ENCODE data around the gene PRR11. TPM values are rescaled to one million over a fixed set of nuclear protein-coding genes. Genes with fewer than 3 reads are reported as not detected.
A peak's percentile ranks its signal among the peaks of the same experiment; 100 is the strongest.

Gene PRR11
- total RNA-seq, 1 experiment from 2014 or later: 48.5 TPM

DNA sequence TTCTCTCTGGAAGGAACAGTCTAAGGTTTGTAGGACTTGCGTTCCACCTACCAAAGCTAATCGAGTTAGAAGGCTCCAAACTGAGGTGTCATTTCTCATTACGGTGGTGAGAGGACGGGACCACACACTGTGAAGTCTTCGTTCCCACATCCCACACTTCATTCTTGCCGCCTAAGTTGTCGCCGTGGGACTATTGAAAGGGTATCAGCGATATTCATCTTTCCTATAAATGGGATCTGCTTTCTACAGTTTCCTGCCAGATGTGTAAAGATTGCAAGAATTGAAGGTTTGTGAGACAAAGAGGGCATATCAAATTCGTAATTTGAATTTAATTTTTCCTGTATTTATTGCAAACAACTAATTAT lies 48.3 kb upstream of the PRR11 start:
- H3K4me3 Mint-ChIP-seq (ENCODE audit: unreplicated experiment): peak overlapping the region; percentile 82
- BruUV-seq (replicated peaks): TSS peak; percentile 80
- intact Hi-C loops (cut with micrococcal nuclease): loop anchor here (2.0 kb wide), 1 partner anchor 48 kb away; the partner anchor contains the start of genes PRR11 and SKA2

DNA sequence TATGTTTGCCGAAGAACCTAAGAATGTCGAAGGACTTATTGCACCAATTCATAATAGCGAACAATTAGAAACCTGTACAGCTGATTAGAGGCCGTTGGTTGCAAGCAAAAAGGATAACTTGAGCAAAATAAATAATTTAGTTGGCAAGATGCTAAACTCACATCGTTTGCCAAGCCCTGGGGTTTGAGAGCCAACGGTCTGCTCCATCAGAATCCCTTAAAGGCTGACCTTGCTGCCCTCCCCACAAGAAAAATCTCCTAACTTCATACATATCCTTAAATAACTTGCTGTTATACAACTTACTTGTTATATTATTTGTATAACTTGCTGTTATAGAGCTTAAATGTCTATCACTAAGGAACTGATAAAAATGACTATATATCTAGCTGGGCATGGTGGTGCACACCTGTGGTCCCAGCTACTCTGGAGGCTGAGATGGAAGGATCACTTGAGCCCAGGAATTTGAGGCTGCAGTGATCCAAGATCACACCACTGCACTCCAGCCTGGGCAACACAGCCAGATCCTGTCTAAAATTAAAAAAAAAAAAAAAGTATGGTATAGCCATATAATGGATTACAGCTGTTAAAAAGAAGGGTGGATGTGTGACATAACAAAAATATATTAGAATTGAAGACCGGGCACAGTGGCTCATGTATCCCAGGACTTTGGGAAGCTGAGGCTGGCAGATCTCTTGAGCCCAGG lies 47.0 kb upstream of the PRR11 start:
- H3K36me3 Mint-ChIP-seq (ENCODE audit: insufficient read depth, unreplicated experiment): peaks cover 38% of the 10 kb centered on the region
- H3K27me3 Mint-ChIP-seq (ENCODE audit: insufficient read depth, unreplicated experiment): no peaks in the 10 kb centered on the region
- H3K4me3 Mint-ChIP-seq (ENCODE audit: unreplicated experiment): no peak overlapping the region
- no peaks in the 10 kb centered on the region for H3K9me3 Mint-ChIP-seq (ENCODE audit: unreplicated experiment)
- ChIA-PET POLR2A (interaction anchor here (0.7 to 6.5 kb wide), 5 partner anchors 27 to 449 kb away, joined by 4 to 56 read pairs (median 10); partner anchors contain the start of genes PRR11 and SKA2), CTCF (interaction anchor here (1.0 kb wide), 1 partner anchor 47 kb away, joined by 3 read pairs; the partner anchor contains the start of genes PRR11 and SKA2)
- TF ChIP-seq, protein P1, sequence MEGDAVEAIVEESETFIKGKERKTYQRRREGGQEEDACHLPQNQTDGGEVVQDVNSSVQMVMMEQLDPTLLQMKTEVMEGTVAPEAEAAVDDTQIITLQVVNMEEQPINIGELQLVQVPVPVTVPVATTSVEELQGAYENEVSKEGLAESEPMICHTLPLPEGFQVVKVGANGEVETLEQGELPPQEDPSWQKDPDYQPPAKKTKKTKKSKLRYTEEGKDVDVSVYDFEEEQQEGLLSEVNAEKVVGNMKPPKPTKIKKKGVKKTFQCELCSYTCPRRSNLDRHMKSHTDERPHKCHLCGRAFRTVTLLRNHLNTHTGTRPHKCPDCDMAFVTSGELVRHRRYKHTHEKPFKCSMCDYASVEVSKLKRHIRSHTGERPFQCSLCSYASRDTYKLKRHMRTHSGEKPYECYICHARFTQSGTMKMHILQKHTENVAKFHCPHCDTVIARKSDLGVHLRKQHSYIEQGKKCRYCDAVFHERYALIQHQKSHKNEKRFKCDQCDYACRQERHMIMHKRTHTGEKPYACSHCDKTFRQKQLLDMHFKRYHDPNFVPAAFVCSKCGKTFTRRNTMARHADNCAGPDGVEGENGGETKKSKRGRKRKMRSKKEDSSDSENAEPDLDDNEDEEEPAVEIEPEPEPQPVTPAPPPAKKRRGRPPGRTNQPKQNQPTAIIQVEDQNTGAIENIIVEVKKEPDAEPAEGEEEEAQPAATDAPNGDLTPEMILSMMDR (IDR thresholded peaks at IDR 0.05; ENCODE audit: unreplicated experiment): no peak
- peaks cover 6% of the 10 kb centered on the region for H3K4me1 Mint-ChIP-seq (ENCODE audit: insufficient read depth, unreplicated experiment)
- H3K27ac Mint-ChIP-seq (ENCODE audit: low read depth, unreplicated experiment): no peak overlapping the region
- no peak for DNase-seq (ENCODE audit: unreplicated experiment)
- BruUV-seq (replicated peaks): no TSS peak
- intact Hi-C loops (cut with micrococcal nuclease): no loop called here

More for the DNA sequence above, 48.3 kb upstream of the PRR11 start:
- Mint-ChIP-seq H3K27ac (ENCODE audit: low read depth, unreplicated experiment) (peak overlapping the region; percentile 95), H3K9me3 (ENCODE audit: unreplicated experiment) (no peaks in the 10 kb centered on the region), H3K4me1 (ENCODE audit: insufficient read depth, unreplicated experiment) (peaks cover 6% of the 10 kb centered on the region), H3K27me3 (ENCODE audit: insufficient read depth, unreplicated experiment) (no peaks in the 10 kb centered on the region), H3K36me3 (ENCODE audit: insufficient read depth, unreplicated experiment) (peaks cover 43% of the 10 kb centered on the region)
- CTCF ChIA-PET: interaction anchor here (1.0 kb wide), 1 partner anchor 48 kb away, joined by 3 read pairs; the partner anchor contains the start of genes PRR11 and SKA2
- POLR2A ChIA-PET: interaction anchor here (0.5 to 6.5 kb wide), 19 partner anchors 11 to 600 kb away, joined by 3 to 60 read pairs (median 7); partner anchors contain the start of genes CLTC, PRR11, PTRH2 and SKA2
- no peak for DNase-seq (ENCODE audit: unreplicated experiment)
- TF ChIP-seq, protein P1 (IDR thresholded peaks at IDR 0.05; ENCODE audit: unreplicated experiment): no peak

DNA sequence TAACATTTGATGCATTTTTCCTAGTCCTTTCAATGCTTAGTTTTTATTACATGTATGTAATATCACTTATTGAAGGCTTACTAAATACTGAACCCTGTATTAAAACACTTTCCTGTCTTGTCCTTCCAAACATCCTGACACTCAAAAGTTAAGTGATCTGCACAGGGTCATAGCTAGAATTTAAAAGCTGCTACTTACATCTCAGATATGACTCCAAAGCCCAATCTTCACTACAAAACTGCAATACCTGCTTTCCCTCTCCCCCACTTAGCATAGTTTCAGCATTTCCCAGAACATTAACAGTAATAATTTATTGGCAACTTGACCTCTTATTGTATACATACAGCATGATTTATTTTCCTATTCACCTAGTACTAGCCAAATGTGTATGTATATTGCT lies 44.6 kb upstream of the PRR11 start:
- DNase-seq (ENCODE audit: unreplicated experiment): no peak
- peaks cover 49% of the 10 kb centered on the region for H3K36me3 Mint-ChIP-seq (ENCODE audit: insufficient read depth, unreplicated experiment)
- TF ChIP-seq, protein P1 (IDR thresholded peaks at IDR 0.05; ENCODE audit: unreplicated experiment): no peak
- ChIA-PET POLR2A (interaction anchor here (0.6 to 1.8 kb wide), 5 partner anchors 18 to 48 kb away, joined by 3 to 6 read pairs (median 3); no protein-coding TSS in a partner anchor), CTCF (interaction anchor here (1.2 kb wide), 1 partner anchor 12 kb away, joined by 5 read pairs; no protein-coding TSS in a partner anchor)
- H3K4me1 Mint-ChIP-seq (ENCODE audit: insufficient read depth, unreplicated experiment): peaks cover 6% of the 10 kb centered on the region
- H3K27me3 Mint-ChIP-seq (ENCODE audit: insufficient read depth, unreplicated experiment): no peaks in the 10 kb centered on the region
- intact Hi-C loops (cut with micrococcal nuclease): no loop called here
- H3K4me3 Mint-ChIP-seq (ENCODE audit: unreplicated experiment): no peak overlapping the region
- BruUV-seq (replicated peaks): no TSS peak
- H3K27ac Mint-ChIP-seq (ENCODE audit: low read depth, unreplicated experiment): peak overlapping the region; percentile 63
- no peaks in the 10 kb centered on the region for H3K9me3 Mint-ChIP-seq (ENCODE audit: unreplicated experiment)

DNA sequence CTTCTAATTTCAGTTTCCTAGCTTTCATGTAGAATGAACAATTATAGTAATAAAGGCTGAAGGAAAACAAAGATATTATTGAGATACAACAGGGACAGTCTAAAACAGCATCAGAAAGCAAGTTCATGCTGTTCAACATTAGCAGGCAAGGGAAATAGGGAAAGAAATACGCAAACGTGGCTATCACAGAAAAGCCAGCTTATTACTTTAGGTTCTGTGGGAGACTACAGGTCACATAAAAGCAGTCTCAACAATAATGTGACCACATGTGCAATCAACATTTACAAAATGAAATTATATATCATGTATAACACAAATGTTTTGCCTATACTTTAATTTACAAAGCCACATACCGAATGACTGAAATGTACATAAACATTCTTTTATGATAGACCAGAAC lies 44.0 kb upstream of the PRR11 start:
- BruUV-seq (replicated peaks): TSS peak; percentile 43
- Mint-ChIP-seq H3K36me3 (ENCODE audit: insufficient read depth, unreplicated experiment) (peaks cover 47% of the 10 kb centered on the region), H3K4me1 (ENCODE audit: insufficient read depth, unreplicated experiment) (peaks cover 6% of the 10 kb centered on the region), H3K9me3 (ENCODE audit: unreplicated experiment) (no peaks in the 10 kb centered on the region), H3K4me3 (ENCODE audit: unreplicated experiment) (no peak overlapping the region), H3K27me3 (ENCODE audit: insufficient read depth, unreplicated experiment) (no peaks in the 10 kb centered on the region), H3K27ac (ENCODE audit: low read depth, unreplicated experiment) (peak overlapping the region; percentile 63)
- DNase-seq (ENCODE audit: unreplicated experiment): no peak
- ChIA-PET POLR2A (interaction anchor here (0.6 to 1.8 kb wide), 6 partner anchors 17 to 47 kb away, joined by 3 to 6 read pairs (median 3); partner anchors contain the start of genes PRR11 and SKA2), CTCF (no interaction called here)
- intact Hi-C loops (cut with micrococcal nuclease): no loop called here
- TF ChIP-seq, protein P1 (IDR thresholded peaks at IDR 0.05; ENCODE audit: unreplicated experiment): no peak

Measured in MCF 10A (cell line).